ENCODE results near the gene SDF4. TPM values are rescaled to one million over a fixed set of nuclear protein-coding genes. Genes with fewer than 3 reads are reported as not detected.

Gene SDF4
- total and polyA plus RNA-seq, 2 of the 13 experiments (the other 11 are each of a cell fraction or from before 2014, with no cell fraction given): 80.8 to 107 TPM

DNA sequence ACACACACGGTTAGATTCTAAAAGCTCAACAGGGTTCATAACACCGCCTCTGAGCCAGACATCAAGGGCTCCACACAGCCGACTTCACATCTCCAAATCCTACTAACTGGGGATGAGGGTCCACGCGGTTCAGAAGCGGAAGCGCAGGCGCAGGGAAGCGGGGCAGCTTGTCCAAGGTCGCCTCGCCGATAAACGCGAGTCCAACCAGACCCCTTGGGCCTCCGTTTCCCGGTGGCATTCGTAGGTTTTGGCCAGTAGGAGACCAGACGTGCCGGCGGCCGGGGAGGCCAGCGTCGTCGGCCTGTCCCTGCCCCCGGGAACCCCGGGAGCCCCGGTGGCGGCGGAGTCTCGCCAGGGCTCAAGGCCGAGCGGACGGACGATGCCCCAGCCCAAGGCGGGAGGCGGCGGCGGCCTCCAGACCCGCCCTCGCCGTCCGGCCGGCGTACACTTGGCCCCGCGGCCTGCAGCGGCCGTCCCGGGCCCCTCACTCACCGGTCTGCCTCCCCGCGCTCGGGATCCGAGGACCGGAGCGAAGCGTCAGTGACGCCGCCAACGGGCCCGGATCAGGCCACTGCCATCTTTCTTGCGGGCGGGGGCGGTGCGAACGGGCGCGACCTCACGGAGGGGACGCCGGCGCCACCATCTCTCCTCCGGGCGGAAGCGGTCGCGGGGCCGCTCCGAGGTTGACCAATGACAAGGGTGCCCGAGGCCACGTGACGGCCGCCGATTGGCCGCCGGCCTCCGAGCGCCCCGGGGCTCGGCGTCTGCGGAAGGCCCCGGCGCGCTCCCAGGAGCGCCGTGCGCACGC is at the start of gene SDF4 (continued):
- 0 out of 2 replicates have a peak, but pooled peaks have one; percentile 57 for TF ChIP-seq ZNF138 (CRISPR knock-in tag; IDR thresholded peaks at IDR 0.05; ENCODE audit: low read depth)
- TF ChIP-seq RNF2 (conservative IDR thresholded peaks at IDR 0.05; ENCODE audit: low read depth): peak; percentile 65; the same call in 1 of the 2 replicates
- TF ChIP-seq THAP11 (CRISPR knock-in tag; IDR thresholded peaks at IDR 0.05): peak; percentile 93
- TF ChIP-seq ATF7-NPFF (CRISPR knock-in tag; IDR thresholded peaks at IDR 0.05; ENCODE audit: low read depth): peak; percentile 50; the same call in 1 of the 2 replicates
- no peak for TF ChIP-seq ZFP62 (CRISPR knock-in tag; IDR thresholded peaks at IDR 0.05)
- 0 out of 2 replicates have a peak, but pooled peaks have one; percentile 39 for TF ChIP-seq ZNF678 (CRISPR knock-in tag; IDR thresholded peaks at IDR 0.05)
- no peak; the same call in 1 of the 2 replicates for TF ChIP-seq ZNF605 (CRISPR knock-in tag; IDR thresholded peaks at IDR 0.05)
- TF ChIP-seq TFDP1 (CRISPR knock-in tag; IDR thresholded peaks at IDR 0.05; ENCODE audit: borderline replicate concordance): no peak
- TF ChIP-seq IKZF4 (CRISPR knock-in tag; IDR thresholded peaks at IDR 0.05; ENCODE audit: borderline replicate concordance, low read depth, not compliant biosample characterization): peak; percentile 39
- TF ChIP-seq FOXA1 (IDR thresholded peaks at IDR 0.05): no peak
- TF ChIP-seq FOXA1 (CRISPR knock-in tag; IDR thresholded peaks at IDR 0.05): no peak
- no peak for TF ChIP-seq ZNF34 (CRISPR knock-in tag; IDR thresholded peaks at IDR 0.05; ENCODE audit: borderline replicate concordance)
- no peak for TF ChIP-seq HIVEP1 (CRISPR knock-in tag; IDR thresholded peaks at IDR 0.05)
- no peak for TF ChIP-seq PTBP1 (IDR thresholded peaks at IDR 0.05; ENCODE audit: low read depth, low read length, poor library complexity, severe bottlenecking)
- TF ChIP-seq HES4 (CRISPR knock-in tag; IDR thresholded peaks at IDR 0.05; ENCODE audit: borderline replicate concordance): peak; percentile 86
- TF ChIP-seq LCORL (IDR thresholded peaks at IDR 0.05): no peak
- peak; percentile 62; the same call in 1 of the 2 replicates for TF ChIP-seq LCORL (CRISPR knock-in tag; IDR thresholded peaks at IDR 0.05)
- no peak for TF ChIP-seq SNAPC2 (CRISPR knock-in tag; IDR thresholded peaks at IDR 0.05)
- peak; percentile 36; the same call in 1 of the 2 replicates for TF ChIP-seq FOXK1 (CRISPR knock-in tag; IDR thresholded peaks at IDR 0.05; ENCODE audit: borderline replicate concordance, low read depth)
- TF ChIP-seq TRAFD1 (CRISPR knock-in tag; IDR thresholded peaks at IDR 0.05; ENCODE audit: borderline replicate concordance): no peak
- TF ChIP-seq FOXP1 (IDR thresholded peaks at IDR 0.05): no peak
- TF ChIP-seq FOXP1 (CRISPR knock-in tag; IDR thresholded peaks at IDR 0.05): no peak
- no peak for TF ChIP-seq TAF15 (IDR thresholded peaks at IDR 0.05; ENCODE audit: low read depth, low read length, poor library complexity, severe bottlenecking)
- peak; percentile 33; the same call in 1 of the 2 replicates for TF ChIP-seq FOXP4 (CRISPR knock-in tag; IDR thresholded peaks at IDR 0.05)
- peak; percentile 84 for TF ChIP-seq PCBP1 (IDR thresholded peaks at IDR 0.05; ENCODE audit: borderline replicate concordance, low read depth, low read length)
- no peak; the same call in 1 of the 2 replicates for TF ChIP-seq ZNF598 (CRISPR knock-in tag; IDR thresholded peaks at IDR 0.05; ENCODE audit: borderline replicate concordance)
